ENCODE data around the gene GRID2. TPM values are rescaled to one million over a fixed set of nuclear protein-coding genes. Genes with fewer than 3 reads are reported as not detected.

Gene GRID2
- total RNA-seq, 1 experiment from 2014 or later = not detected

GRCh38 chr4:92830771-92831170 lies 527.0 kb downstream of the GRID2 start:
- no TSS peak for BruUV-seq (replicated peaks)
- Mint-ChIP-seq H3K36me3 (ENCODE audit: insufficient read depth, unreplicated experiment) (no peaks in the 10 kb centered on the region), H3K4me1 (ENCODE audit: insufficient read depth, unreplicated experiment) (no peaks in the 10 kb centered on the region), H3K27me3 (ENCODE audit: insufficient read depth, unreplicated experiment) (no peaks in the 10 kb centered on the region), H3K4me3 (ENCODE audit: unreplicated experiment) (no peak overlapping the region), H3K27ac (ENCODE audit: low read depth, unreplicated experiment) (no peak overlapping the region), H3K9me3 (ENCODE audit: unreplicated experiment) (no peaks in the 10 kb centered on the region)
- TF ChIP-seq CTCF (IDR thresholded peaks at IDR 0.05; ENCODE audit: unreplicated experiment) = no peak
- no peak for DNase-seq (ENCODE audit: unreplicated experiment)
- ChIA-PET POLR2A (no interaction called here), CTCF (interaction anchor here (0.6 kb wide), 1 partner anchor 106 kb away, joined by 6 read pairs; no protein-coding TSS in a partner anchor)
- intact Hi-C loops (cut with micrococcal nuclease) = no loop called here

GRCh38 chr4:92840880-92841279 lies 537.1 kb downstream of the GRID2 start:
- no peak for TF ChIP-seq CTCF (IDR thresholded peaks at IDR 0.05; ENCODE audit: unreplicated experiment)
- DNase-seq (ENCODE audit: unreplicated experiment) = no peak
- CTCF ChIA-PET = interaction anchor here (0.6 kb wide), 2 partner anchors 26 to 1771 kb away, joined by 3 to 6 read pairs; no protein-coding TSS in a partner anchor
- Mint-ChIP-seq H3K4me3 (ENCODE audit: unreplicated experiment) (no peak overlapping the region), H3K27me3 (ENCODE audit: insufficient read depth, unreplicated experiment) (no peaks in the 10 kb centered on the region), H3K36me3 (ENCODE audit: insufficient read depth, unreplicated experiment) (no peaks in the 10 kb centered on the region), H3K9me3 (ENCODE audit: unreplicated experiment) (peaks cover 11% of the 10 kb centered on the region), H3K4me1 (ENCODE audit: insufficient read depth, unreplicated experiment) (no peaks in the 10 kb centered on the region), H3K27ac (ENCODE audit: low read depth, unreplicated experiment) (no peak overlapping the region)
- intact Hi-C loops (cut with micrococcal nuclease) = no loop called here
- BruUV-seq (replicated peaks) = no TSS peak
- POLR2A ChIA-PET = interaction anchor here (0.6 to 0.7 kb wide), 2 partner anchors 90 to 1764 kb away, joined by 3 read pairs; no protein-coding TSS in a partner anchor

- peaks cover 11% of the 10 kb centered on the region for H3K9me3 Mint-ChIP-seq (ENCODE audit: unreplicated experiment)
These were observed 540.0 kb downstream of the GRID2 start for GRCh38 chr4:92843784-92844183.

GRCh38 chr4:92847026-92847425 lies 543.3 kb downstream of the GRID2 start:
- BruUV-seq (replicated peaks) = no TSS peak
- Mint-ChIP-seq H3K36me3 (ENCODE audit: insufficient read depth, unreplicated experiment) (no peaks in the 10 kb centered on the region), H3K4me3 (ENCODE audit: unreplicated experiment) (no peak overlapping the region), H3K9me3 (ENCODE audit: unreplicated experiment) (no peaks in the 10 kb centered on the region), H3K27me3 (ENCODE audit: insufficient read depth, unreplicated experiment) (no peaks in the 10 kb centered on the region), H3K27ac (ENCODE audit: low read depth, unreplicated experiment) (no peak overlapping the region), H3K4me1 (ENCODE audit: insufficient read depth, unreplicated experiment) (no peaks in the 10 kb centered on the region)
- no peak for TF ChIP-seq CTCF (IDR thresholded peaks at IDR 0.05; ENCODE audit: unreplicated experiment)
- intact Hi-C loops (cut with micrococcal nuclease) = no loop called here
- ChIA-PET CTCF (no interaction called here), POLR2A (no interaction called here)
- DNase-seq (ENCODE audit: unreplicated experiment) = no peak

More at GRCh38 chr4:92843784-92844183, 540.0 kb downstream of the GRID2 start:
- H3K4me3 Mint-ChIP-seq (ENCODE audit: unreplicated experiment) = no peak overlapping the region
- no peak for DNase-seq (ENCODE audit: unreplicated experiment)
- no peaks in the 10 kb centered on the region for H3K36me3 Mint-ChIP-seq (ENCODE audit: insufficient read depth, unreplicated experiment)
- no TSS peak for BruUV-seq (replicated peaks)
- no peaks in the 10 kb centered on the region for H3K27me3 Mint-ChIP-seq (ENCODE audit: insufficient read depth, unreplicated experiment)
- POLR2A ChIA-PET = no interaction called here
- intact Hi-C loops (cut with micrococcal nuclease) = no loop called here
- TF ChIP-seq CTCF (IDR thresholded peaks at IDR 0.05; ENCODE audit: unreplicated experiment) = no peak
- H3K27ac Mint-ChIP-seq (ENCODE audit: low read depth, unreplicated experiment) = no peak overlapping the region
- CTCF ChIA-PET = no interaction called here
- H3K4me1 Mint-ChIP-seq (ENCODE audit: insufficient read depth, unreplicated experiment) = no peaks in the 10 kb centered on the region

Measured in MCF 10A (cell line).